ENCODE data around the gene SSB.
A peak's percentile ranks its signal among the peaks of the same experiment; 100 is the strongest.
"Not testable (repeated sequence)": the region's sequence is repeated elsewhere in the genome, so short reads cannot be mapped to it uniquely, and the experiment has no call there.

Gene SSB

GRCh38 chr2:169798718-169799592 lies at the start of gene SSB:
Gene SSB, plus strand, starts transcription at chr2:169798871. Its CDS starts 2,090 bp downstream, at chr2:169800961.
- DNase-seq (ENCODE audit: low spot score) = peak; percentile 94

- no peak for DNase-seq (ENCODE audit: low spot score)
These were observed 45.9 kb upstream of the SSB start for GRCh38 chr2:169752752-169753151.

- DNase-seq (ENCODE audit: low spot score) = no peak
These were observed 43.4 kb upstream of the SSB start for GRCh38 chr2:169755083-169755870.

GRCh38 chr2:169756342-169756741 lies 42.3 kb upstream of the SSB start:
- no peak for DNase-seq (ENCODE audit: low spot score)

- no peak for DNase-seq (ENCODE audit: low spot score)
These were observed 41.3 kb upstream of the SSB start for GRCh38 chr2:169757356-169757755.

- no peak for DNase-seq (ENCODE audit: low spot score)
These were observed 40.9 kb upstream of the SSB start for GRCh38 chr2:169757778-169758177.

- DNase-seq (ENCODE audit: low spot score) = no peak
These were observed 38.7 kb upstream of the SSB start for GRCh38 chr2:169759987-169760386.

DNA sequence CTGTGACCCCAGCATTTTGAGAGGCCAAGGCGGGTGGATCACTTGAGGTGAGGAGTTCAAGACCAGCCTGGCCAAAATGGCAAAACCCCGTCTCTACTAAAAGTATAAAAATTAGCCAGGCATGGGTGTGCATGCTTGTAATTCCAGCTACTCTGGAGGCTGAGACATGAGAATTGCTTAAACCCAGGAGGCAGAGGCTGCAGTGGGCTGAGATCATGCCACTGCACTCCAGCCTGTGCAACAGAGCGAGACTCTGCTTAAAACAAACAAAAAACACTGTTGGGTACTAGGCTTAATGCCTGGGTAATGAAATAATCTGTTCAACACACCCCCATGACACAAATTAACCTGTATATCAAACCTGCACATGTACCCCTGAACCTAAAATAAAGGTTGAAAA lies 37.9 kb upstream of the SSB start:
- not testable (repeated sequence) for DNase-seq (ENCODE audit: low spot score)

- no peak for DNase-seq (ENCODE audit: low spot score)
These were observed 37.3 kb upstream of the SSB start for GRCh38 chr2:169761251-169761969.

DNA sequence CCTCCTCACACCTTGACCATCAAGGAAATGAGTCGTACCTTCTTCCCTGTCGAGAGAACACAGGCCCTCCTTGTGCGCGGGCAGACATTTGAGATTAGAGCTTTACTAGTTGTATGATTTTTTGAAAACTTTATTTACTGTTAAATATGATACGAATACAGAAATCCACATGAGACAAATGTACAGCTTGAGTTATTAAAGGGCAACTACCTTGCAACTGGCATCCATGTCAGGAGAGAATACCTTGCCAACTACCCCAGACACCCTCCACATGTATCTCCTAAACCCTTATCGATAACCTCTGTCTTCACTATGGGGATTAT lies 36.7 kb upstream of the SSB start:
- DNase-seq (ENCODE audit: low spot score) = no peak

- DNase-seq (ENCODE audit: low spot score) = no peak
These were observed 33.1 kb upstream of the SSB start for GRCh38 chr2:169765523-169765922.

GRCh38 chr2:169767243-169767888 lies 31.3 kb upstream of the SSB start:
- DNase-seq (ENCODE audit: low spot score) = peak; percentile 45

GRCh38 chr2:169768262-169768995 lies 30.2 kb upstream of the SSB start:
- DNase-seq (ENCODE audit: low spot score) = no peak

GRCh38 chr2:169771021-169771420 lies 27.6 kb upstream of the SSB start:
- DNase-seq (ENCODE audit: low spot score) = no peak

- DNase-seq (ENCODE audit: low spot score) = no peak
These were observed 27.1 kb upstream of the SSB start for GRCh38 chr2:169771612-169772011.

GRCh38 chr2:169772651-169773050 lies 26.0 kb upstream of the SSB start:
- no peak for DNase-seq (ENCODE audit: low spot score)

- no peak for DNase-seq (ENCODE audit: low spot score)
These were observed 23.3 kb upstream of the SSB start for GRCh38 chr2:169775354-169775753.

DNA sequence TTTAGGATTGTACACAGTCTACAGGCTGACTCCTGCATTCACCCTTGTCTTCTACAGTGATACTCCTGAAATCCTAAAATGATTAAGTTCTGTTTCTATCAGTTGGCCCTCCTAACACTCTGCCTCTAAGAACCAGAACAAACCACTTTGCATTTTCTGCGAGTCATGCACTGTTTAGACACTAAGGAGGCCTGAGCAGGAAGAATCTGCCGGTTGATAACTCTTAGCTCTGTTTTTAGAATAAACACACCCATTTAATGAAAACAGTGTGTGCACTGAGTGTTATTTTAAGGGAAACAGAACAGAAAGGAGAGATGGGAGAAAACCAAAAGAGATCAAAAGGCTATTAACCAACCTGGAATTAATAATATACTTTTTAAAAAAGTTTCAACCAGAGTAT lies 22.9 kb upstream of the SSB start:
- DNase-seq (ENCODE audit: low spot score) = no peak

- DNase-seq (ENCODE audit: low spot score) = no peak
These were observed 22.4 kb upstream of the SSB start for GRCh38 chr2:169776252-169776761.

DNA sequence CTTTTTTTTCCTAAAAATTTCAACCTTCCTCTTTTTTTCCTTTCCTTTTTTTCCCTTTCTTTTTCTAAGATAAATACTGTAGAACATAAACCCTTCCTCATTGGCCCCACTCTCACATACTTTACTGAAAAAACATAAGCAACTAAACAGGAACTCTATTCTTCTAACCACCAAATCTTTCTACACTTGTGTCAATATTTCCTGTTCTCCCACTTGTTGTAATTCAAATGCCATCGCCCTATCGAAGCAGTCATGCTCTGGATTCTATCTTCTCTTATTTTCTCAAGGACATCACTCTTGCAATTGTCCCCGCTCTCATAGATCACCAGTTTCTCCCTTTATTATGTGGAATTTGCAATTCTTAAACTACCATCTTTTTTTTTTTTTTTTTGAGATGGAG lies 20.2 kb upstream of the SSB start:
- DNase-seq (ENCODE audit: low spot score) = no peak
